ENCODE results near the gene STX7. TPM values are rescaled to one million over a fixed set of nuclear protein-coding genes. Genes with fewer than 3 reads are reported as not detected.

STX7 gene
- total and polyA plus RNA-seq, 2 donors from 2014 or later: 27.4 to 77.9 TPM

DNA sequence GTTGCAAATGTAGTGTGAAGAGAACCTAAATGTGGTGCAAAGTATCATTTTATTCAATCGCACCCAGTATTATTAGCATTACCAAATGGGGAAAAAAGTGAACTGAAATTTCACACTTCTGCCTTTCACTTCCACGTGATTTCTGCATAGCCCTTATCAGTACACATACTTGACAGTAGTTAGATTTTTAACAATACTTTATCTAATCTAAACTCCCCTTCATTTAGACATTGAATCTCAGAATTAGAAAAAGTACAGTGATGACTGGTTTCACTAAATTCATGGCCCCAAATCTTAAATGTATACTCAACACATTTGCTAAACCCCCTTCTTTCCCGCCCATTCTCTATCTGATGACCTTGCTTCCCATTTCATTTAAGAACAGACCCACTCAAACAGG lies 14.3 kb downstream of the STX7 start:
- FAIRE-seq (no peak), DNase-seq (no peak)
- TF ChIP-seq, protein P1, sequence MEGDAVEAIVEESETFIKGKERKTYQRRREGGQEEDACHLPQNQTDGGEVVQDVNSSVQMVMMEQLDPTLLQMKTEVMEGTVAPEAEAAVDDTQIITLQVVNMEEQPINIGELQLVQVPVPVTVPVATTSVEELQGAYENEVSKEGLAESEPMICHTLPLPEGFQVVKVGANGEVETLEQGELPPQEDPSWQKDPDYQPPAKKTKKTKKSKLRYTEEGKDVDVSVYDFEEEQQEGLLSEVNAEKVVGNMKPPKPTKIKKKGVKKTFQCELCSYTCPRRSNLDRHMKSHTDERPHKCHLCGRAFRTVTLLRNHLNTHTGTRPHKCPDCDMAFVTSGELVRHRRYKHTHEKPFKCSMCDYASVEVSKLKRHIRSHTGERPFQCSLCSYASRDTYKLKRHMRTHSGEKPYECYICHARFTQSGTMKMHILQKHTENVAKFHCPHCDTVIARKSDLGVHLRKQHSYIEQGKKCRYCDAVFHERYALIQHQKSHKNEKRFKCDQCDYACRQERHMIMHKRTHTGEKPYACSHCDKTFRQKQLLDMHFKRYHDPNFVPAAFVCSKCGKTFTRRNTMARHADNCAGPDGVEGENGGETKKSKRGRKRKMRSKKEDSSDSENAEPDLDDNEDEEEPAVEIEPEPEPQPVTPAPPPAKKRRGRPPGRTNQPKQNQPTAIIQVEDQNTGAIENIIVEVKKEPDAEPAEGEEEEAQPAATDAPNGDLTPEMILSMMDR (IDR thresholded peaks at IDR 0.05; ENCODE audit: borderline replicate concordance, extremely low read depth, insufficient read depth): no peak
- Histone ChIP-seq H3K27ac (ENCODE audit: low read depth in 2 of 2, low read length in 2 of 2) (no peak overlapping the region), H3K36me3 (ENCODE audit: control insufficient read depth in 2 of 3, insufficient read depth in 3 of 3, low read length in 3 of 3) (peaks cover 4 to 11% (median 10%) of the 10 kb centered on the region in 3 donors), H3K4me1 (ENCODE audit: control insufficient read depth in 2 of 3, insufficient read depth in 2 of 3, low read depth in 1 of 3, low read length in 3 of 3) (peaks cover 0 to 3% (median 0%) of the 10 kb centered on the region in 3 donors), H3K27me3 (ENCODE audit: control insufficient read depth, insufficient read depth, low read length) (no peaks in the 10 kb centered on the region), H3K4me3 (ENCODE audit: low read length in 3 of 3) (no peak overlapping the region), H3K9ac (ENCODE audit: low read length in 3 of 3) (no peak overlapping the region), H3K9me3 (ENCODE audit: control insufficient read depth in 2 of 3, insufficient read depth in 1 of 3, low read length in 3 of 3) (no peaks in the 10 kb centered on the region)
- intact Hi-C loops (cut with DNase I): no loop called here

DNA sequence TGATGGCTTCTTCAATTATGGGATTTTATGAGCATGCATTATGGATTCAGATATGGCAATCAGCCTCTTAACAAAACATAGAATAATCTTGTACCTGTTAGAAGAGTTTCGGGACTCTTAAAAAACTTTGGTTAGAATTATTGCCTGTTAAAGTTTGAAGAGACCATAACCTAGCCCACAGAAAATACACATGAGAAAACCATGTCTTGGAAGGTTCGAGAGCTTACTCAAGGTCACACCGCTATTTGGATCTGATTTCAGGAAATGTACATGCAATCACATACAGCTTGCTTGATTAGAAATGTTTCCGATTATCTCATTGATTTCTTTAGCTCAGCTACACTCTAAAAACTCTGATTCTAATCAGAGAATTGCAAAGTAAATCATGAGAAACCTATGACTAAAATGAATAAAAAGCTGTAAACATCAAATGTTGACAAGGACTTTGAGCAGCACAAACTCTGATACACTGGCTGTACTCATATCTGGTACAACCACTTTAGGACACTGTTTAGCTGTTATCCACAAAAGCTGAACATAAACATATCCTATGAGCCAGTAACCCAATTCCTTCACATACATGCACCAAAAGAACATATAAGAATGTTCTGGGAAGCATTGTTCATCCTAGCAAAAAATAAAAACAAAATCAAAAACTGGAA lies 16.3 kb downstream of the STX7 start:
- Histone ChIP-seq H3K4me1 (ENCODE audit: control insufficient read depth in 2 of 3, insufficient read depth in 2 of 3, low read depth in 1 of 3, low read length in 3 of 3) (peaks cover 0 to 5% (median 0%) of the 10 kb centered on the region in 3 donors), H3K36me3 (ENCODE audit: control insufficient read depth in 2 of 3, insufficient read depth in 3 of 3, low read length in 3 of 3) (peaks cover 4 to 11% (median 6%) of the 10 kb centered on the region in 3 donors), H3K9me3 (ENCODE audit: control insufficient read depth in 2 of 3, insufficient read depth in 1 of 3, low read length in 3 of 3) (no peaks in the 10 kb centered on the region), H3K27ac (ENCODE audit: low read depth in 2 of 2, low read length in 2 of 2) (no peak overlapping the region), H3K4me3 (ENCODE audit: low read length in 3 of 3) (no peak overlapping the region), H3K27me3 (ENCODE audit: control insufficient read depth, insufficient read depth, low read length) (no peaks in the 10 kb centered on the region), H3K9ac (ENCODE audit: low read length in 3 of 3) (no peak overlapping the region)
- TF ChIP-seq, protein P1 (IDR thresholded peaks at IDR 0.05; ENCODE audit: borderline replicate concordance, extremely low read depth, insufficient read depth): no peak
- no peak for DNase-seq
- no peak for FAIRE-seq
- intact Hi-C loops (cut with DNase I): no loop called here

DNA sequence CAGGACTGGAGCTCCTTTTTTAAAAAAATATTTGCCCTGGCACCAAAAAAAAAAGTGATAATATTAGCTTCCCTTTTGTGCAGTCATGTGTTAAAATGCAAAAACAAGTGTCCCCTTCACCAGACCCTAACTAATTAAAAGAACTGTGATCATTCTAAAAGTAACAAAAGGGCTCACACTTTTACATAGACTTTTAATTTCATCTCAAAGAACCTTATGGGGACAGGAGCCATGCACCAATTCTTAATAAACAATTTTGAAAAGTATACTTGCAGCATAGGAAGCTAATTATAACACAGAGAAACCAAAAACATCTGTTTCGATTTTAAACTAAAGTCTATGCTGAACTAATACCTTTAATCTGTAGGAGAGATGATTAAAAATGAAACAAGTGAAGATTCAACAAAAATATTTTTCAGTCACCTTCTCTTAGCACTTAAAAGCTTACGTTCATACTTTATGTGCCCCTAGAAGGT lies 17.3 kb downstream of the STX7 start:
- Histone ChIP-seq H3K27ac (ENCODE audit: low read depth in 2 of 2, low read length in 2 of 2) (no peak overlapping the region), H3K9me3 (ENCODE audit: control insufficient read depth in 2 of 3, insufficient read depth in 1 of 3, low read length in 3 of 3) (no peaks in the 10 kb centered on the region), H3K9ac (ENCODE audit: low read length in 3 of 3) (no peak overlapping the region), H3K27me3 (ENCODE audit: control insufficient read depth, insufficient read depth, low read length) (no peaks in the 10 kb centered on the region), H3K36me3 (ENCODE audit: control insufficient read depth in 2 of 3, insufficient read depth in 3 of 3, low read length in 3 of 3) (peaks cover 0 to 6% (median 0%) of the 10 kb centered on the region in 3 donors), H3K4me3 (ENCODE audit: low read length in 3 of 3) (no peak overlapping the region), H3K4me1 (ENCODE audit: control insufficient read depth in 2 of 3, insufficient read depth in 2 of 3, low read depth in 1 of 3, low read length in 3 of 3) (peaks cover 0 to 7% (median 0%) of the 10 kb centered on the region in 3 donors)
- DNase-seq (no peak), FAIRE-seq (no peak)
- TF ChIP-seq, protein P1 (IDR thresholded peaks at IDR 0.05; ENCODE audit: borderline replicate concordance, extremely low read depth, insufficient read depth): no peak
- intact Hi-C loops (cut with DNase I): no loop called here

Measured in kidney (tissue), 14 donors.